ENCODE results near the gene NUBP1.
"Not testable (repeated sequence)": the region's sequence is repeated elsewhere in the genome, so short reads cannot be mapped to it uniquely, and the experiment has no call there.

Gene NUBP1

DNA sequence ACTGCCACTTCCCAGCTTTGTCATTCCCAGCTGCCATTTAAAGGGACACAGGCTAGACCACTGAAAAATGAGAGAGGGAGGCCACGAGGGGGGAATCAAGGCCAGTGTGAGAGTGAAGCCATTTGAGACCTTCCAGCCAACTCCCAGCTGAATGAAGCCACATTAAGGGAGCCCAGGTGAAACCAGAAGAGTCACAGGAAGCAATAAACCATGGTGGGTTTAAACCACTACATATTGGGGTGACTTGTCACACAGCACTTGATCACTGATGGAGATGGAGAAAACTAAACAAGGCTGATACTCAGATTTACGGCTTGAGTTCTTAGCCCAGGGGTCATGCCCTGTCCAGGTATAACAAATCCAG lies 2.8 kb upstream of the NUBP1 start:
- no peak overlapping the region for H3K4me3 Mint-ChIP-seq
- no peaks in the 10 kb centered on the region for H3K9me3 Mint-ChIP-seq
- no peak overlapping the region for H3K27ac Mint-ChIP-seq
- peaks cover 2% of the 10 kb centered on the region for H3K27me3 Mint-ChIP-seq (ENCODE audit: low read depth)
- H3K36me3 Mint-ChIP-seq (ENCODE audit: low read depth): peaks cover 11% of the 10 kb centered on the region
- H3K4me1 Mint-ChIP-seq (ENCODE audit: low read depth): peaks cover 57% of the 10 kb centered on the region
- no peak for DNase-seq (ENCODE audit: low spot score)

DNA sequence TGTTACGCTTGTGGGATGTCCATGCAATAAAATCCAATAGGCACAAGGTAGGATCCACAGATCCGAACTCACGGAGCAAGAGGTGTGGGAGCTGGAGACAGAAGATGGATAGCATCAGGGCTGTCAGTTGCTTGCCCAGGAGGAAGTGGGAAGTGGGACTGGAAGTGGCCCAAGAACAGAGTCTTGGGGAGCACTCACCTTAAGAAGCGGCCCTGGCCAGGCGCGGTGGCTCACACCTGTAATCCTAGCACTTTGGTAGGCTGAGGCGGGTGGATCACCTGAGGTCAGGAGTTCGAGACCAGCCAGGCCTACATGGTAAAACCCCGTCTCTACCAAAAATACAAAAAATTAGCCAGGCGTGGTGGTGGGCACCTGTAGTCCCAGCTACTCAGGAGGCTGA lies 2.4 kb upstream of the NUBP1 start:
- H3K4me1 Mint-ChIP-seq (ENCODE audit: low read depth): peaks cover 57% of the 10 kb centered on the region
- H3K27ac Mint-ChIP-seq: not testable (repeated sequence)

DNA sequence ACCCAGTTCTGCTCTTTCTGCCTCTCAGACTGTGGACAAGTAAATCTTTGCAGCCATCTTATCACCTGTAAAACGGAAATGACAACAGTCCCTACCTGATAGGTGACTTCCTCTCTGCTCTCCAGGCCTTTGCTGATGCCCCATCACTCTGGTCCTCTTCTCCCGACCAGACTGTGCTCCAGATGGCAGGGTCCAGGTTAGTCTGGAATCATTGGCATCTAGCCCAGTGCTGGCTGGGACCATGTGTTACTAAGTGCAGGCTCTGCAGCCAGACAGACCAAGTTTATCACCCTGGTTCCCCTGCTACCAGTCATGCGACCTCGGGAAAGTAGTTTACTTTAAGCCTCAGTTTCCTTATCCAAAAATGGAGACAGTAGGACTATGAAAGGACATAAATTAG lies 1.8 kb upstream of the NUBP1 start:
- Mint-ChIP-seq H3K4me1 (ENCODE audit: low read depth) (peaks cover 59% of the 10 kb centered on the region), H3K27ac (no peak overlapping the region)

More for the DNA sequence above, 2.4 kb upstream of the NUBP1 start:
- peaks cover 12% of the 10 kb centered on the region for H3K36me3 Mint-ChIP-seq (ENCODE audit: low read depth)
- not testable (repeated sequence) for H3K4me3 Mint-ChIP-seq; H3K27me3 Mint-ChIP-seq (ENCODE audit: low read depth); DNase-seq (ENCODE audit: low spot score); H3K9me3 Mint-ChIP-seq

DNA sequence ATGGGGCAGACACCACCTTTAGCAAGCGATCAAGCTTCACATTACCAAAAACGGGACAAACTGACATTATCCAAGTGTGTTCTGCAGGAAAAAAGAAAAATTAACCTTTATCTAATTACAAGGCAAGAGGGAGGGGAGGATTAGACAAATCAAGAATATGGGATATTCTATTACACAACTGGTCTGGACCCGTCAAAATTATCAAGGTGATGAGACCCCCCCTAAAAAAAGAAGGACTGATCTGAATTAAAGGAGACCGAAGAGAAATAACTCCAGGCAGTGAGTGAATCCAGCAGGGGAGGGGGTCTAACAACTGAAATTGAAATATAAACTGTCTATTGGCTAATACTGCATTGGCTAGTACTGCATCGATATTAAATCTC lies 424 bp upstream of the NUBP1 start:
- peaks cover 50% of the 10 kb centered on the region for H3K4me1 Mint-ChIP-seq (ENCODE audit: low read depth)
- peak overlapping the region; percentile 97 for H3K27ac Mint-ChIP-seq
- no peaks in the 10 kb centered on the region for H3K9me3 Mint-ChIP-seq
- H3K36me3 Mint-ChIP-seq (ENCODE audit: low read depth): peaks cover 19% of the 10 kb centered on the region
- H3K27me3 Mint-ChIP-seq (ENCODE audit: low read depth): peaks cover 2% of the 10 kb centered on the region
- no peak for DNase-seq (ENCODE audit: low spot score)
- H3K4me3 Mint-ChIP-seq: peak overlapping the region; percentile 90

More for the DNA sequence above, 1.8 kb upstream of the NUBP1 start:
- peaks cover 12% of the 10 kb centered on the region for H3K36me3 Mint-ChIP-seq (ENCODE audit: low read depth)
- H3K4me3 Mint-ChIP-seq: no peak overlapping the region
- H3K27me3 Mint-ChIP-seq (ENCODE audit: low read depth): peaks cover 2% of the 10 kb centered on the region
- no peak for DNase-seq (ENCODE audit: low spot score)
- no peaks in the 10 kb centered on the region for H3K9me3 Mint-ChIP-seq

DNA sequence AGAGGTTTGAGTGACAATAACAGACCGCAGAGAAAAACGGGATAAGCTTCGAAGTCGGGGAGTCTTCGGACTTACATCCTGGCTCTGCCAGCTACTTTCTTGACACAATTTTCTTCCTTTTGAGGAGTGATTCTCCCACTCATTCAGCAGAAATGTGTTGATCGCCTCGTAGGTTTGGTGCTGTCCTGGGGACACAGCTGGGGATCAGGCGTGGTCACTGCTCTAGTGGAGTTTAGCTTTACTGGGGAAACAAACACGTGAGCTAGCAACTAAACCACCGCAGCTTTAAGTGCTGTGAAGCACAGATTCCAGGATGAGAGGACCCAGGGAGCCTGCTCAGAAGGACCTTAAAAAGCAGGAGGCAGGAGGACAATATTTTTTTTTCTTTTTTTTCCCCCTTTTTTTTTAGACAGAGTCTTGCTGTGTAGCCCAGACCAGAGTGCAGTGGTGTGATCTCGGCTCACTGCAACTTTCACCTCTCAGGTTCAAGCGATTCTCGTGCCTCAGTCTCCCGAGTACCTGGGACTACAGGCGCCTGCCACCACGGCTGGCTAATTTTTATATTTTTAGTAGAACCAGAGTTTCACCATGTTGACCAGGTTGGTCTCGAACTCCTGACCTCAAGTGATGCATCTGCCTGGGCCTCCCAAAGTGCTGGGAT lies 858 bp downstream of the NUBP1 start:
- Mint-ChIP-seq H3K27ac (peak overlapping the region; percentile 97), H3K27me3 (ENCODE audit: low read depth) (peaks cover 2% of the 10 kb centered on the region), H3K4me1 (ENCODE audit: low read depth) (peaks cover 42% of the 10 kb centered on the region), H3K9me3 (no peaks in the 10 kb centered on the region), H3K36me3 (ENCODE audit: low read depth) (peaks cover 29% of the 10 kb centered on the region), H3K4me3 (peak overlapping the region; percentile 90)
- DNase-seq (ENCODE audit: low spot score): no peak

DNA sequence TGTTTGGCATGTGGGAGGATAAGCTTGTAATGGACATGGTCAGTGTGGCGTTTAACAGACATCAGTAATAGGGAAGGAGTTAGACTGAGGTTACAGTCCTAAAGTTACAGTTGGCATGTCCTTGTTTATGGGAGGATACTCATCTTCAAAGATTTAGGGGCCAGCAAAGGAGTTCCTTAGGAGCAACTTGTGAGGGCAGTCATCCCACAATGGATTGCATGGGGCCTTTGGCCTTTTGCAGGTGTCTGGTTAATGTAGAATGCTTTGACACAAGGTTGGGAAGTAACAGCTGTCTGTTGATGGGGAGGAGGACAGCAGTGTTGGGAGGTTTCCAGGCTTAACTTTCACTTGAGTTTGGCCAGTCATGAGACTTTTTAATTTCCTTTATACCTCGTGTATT lies 2.2 kb downstream of the NUBP1 start:
- DNase-seq (ENCODE audit: low spot score): no peak
- Mint-ChIP-seq H3K9me3 (no peaks in the 10 kb centered on the region), H3K27ac (no peak overlapping the region), H3K4me1 (ENCODE audit: low read depth) (peaks cover 29% of the 10 kb centered on the region), H3K36me3 (ENCODE audit: low read depth) (peaks cover 32% of the 10 kb centered on the region), H3K4me3 (peak overlapping the region; percentile 54), H3K27me3 (ENCODE audit: low read depth) (peaks cover 2% of the 10 kb centered on the region)

DNA sequence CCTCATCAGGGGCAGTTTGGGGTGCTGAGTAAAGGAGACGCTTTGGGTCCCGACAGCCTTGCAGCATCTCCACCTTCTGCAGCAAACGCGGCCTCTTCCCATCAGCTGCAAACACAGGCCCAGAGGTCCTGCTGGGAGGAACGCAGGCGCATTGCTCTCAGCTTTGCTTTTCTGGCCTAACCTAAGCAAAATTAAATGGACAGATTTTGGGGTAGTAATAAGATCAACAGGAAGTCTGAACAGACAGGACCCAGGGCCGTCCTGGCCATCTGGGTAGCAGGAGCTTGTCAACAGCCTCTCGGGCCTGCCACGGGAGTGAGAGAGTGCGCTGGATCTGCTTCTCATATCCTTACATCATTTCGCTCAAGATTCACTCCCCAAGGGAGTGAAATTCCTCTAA lies 7.2 kb downstream of the NUBP1 start:
- DNase-seq (ENCODE audit: low spot score): no peak

DNA sequence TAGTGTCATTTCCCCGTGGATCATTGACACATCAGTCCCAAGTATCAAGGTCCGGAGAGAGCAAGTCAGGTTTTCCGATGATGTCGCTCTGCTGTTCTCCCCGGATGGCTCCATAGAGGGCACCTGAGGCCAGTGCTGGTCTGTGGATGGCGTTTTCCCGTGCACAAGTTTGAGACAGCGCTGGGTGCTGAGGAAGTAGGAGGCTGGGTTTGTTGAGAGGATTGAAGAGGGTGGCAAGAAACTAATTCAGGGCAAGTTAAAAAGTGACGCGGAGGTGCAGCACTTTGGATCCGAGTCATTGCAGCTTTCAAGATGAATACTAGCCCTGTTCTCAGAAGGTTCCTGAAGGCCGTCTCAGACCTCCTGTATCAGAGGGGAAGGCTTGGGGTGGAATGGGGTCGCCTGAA lies 7.7 kb downstream of the NUBP1 start:
- Mint-ChIP-seq H3K27me3 (ENCODE audit: low read depth) (no peaks in the 10 kb centered on the region), H3K4me1 (ENCODE audit: low read depth) (peaks cover 5% of the 10 kb centered on the region), H3K27ac (no peak overlapping the region), H3K4me3 (no peak overlapping the region), H3K36me3 (ENCODE audit: low read depth) (peaks cover 34% of the 10 kb centered on the region), H3K9me3 (no peaks in the 10 kb centered on the region)
- DNase-seq (ENCODE audit: low spot score): no peak

More for the DNA sequence above, 7.2 kb downstream of the NUBP1 start:
- H3K4me3 Mint-ChIP-seq: no peak overlapping the region
- H3K27ac Mint-ChIP-seq: no peak overlapping the region
- no peaks in the 10 kb centered on the region for H3K9me3 Mint-ChIP-seq
- H3K27me3 Mint-ChIP-seq (ENCODE audit: low read depth): no peaks in the 10 kb centered on the region
- H3K4me1 Mint-ChIP-seq (ENCODE audit: low read depth): peaks cover 5% of the 10 kb centered on the region
- peaks cover 33% of the 10 kb centered on the region for H3K36me3 Mint-ChIP-seq (ENCODE audit: low read depth)

DNA sequence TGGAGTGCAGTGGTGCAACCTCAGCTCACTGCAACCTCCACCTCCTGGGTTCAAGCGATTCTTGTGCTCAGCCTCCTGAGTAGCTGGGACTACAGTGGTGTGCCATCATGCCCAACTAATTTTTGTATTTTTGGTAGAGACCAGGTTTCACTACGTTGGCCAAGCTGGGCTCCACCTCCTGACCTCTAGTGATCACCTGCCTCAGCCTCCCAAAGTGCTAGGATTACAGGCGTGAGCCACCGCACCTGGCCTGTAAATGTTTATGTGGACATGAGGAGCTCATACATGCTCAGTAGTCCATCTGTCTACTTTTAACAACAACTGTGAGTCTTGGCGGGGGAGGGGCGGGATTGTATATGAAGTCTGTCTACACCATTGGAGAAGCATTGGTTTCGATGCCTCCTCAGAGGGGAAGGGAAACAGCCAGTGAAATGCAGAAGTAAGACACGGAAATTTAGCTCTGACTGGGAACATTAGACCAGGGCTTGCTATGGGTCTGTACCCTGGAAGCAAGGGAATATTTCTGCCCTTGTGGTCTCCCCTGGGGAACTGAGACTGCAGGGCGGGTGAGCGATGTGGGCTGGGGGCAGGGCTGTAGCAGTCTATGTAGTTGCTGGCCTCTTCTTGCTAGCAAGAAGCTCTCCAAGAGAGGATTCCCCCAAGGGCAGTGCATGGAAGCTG lies 9.3 kb downstream of the NUBP1 start:
- DNase-seq (ENCODE audit: low spot score): no peak
- H3K27ac Mint-ChIP-seq: no peak overlapping the region
- H3K36me3 Mint-ChIP-seq (ENCODE audit: low read depth): peaks cover 37% of the 10 kb centered on the region
- H3K4me1 Mint-ChIP-seq (ENCODE audit: low read depth): peaks cover 3% of the 10 kb centered on the region
- H3K27me3 Mint-ChIP-seq (ENCODE audit: low read depth): no peaks in the 10 kb centered on the region
- H3K4me3 Mint-ChIP-seq: no peak overlapping the region
- H3K9me3 Mint-ChIP-seq: no peaks in the 10 kb centered on the region

DNA sequence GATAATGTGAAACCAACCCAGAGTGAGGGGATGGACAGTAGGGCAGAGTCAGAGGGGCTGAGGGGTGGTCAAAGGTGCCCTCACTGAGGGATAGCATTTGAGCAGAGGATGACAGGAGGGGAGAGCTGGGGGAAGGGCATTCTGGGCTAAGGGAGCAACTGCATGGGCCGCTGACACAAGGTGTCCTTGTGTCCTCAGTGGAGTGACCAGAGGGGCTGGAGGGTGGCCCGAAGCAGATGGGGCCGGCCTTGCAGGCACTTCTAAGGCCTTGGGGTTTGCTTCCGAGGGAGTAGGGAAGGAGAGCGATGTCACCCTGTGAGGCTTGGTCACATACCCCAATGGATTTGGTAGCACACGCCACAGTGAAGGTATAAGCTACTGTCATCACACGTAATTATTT lies 10.0 kb downstream of the NUBP1 start:
- Mint-ChIP-seq H3K27me3 (ENCODE audit: low read depth) (no peaks in the 10 kb centered on the region), H3K4me1 (ENCODE audit: low read depth) (peaks cover 3% of the 10 kb centered on the region), H3K9me3 (no peaks in the 10 kb centered on the region), H3K4me3 (no peak overlapping the region), H3K27ac (no peak overlapping the region), H3K36me3 (ENCODE audit: low read depth) (peaks cover 35% of the 10 kb centered on the region)
- DNase-seq (ENCODE audit: low spot score): no peak

DNA sequence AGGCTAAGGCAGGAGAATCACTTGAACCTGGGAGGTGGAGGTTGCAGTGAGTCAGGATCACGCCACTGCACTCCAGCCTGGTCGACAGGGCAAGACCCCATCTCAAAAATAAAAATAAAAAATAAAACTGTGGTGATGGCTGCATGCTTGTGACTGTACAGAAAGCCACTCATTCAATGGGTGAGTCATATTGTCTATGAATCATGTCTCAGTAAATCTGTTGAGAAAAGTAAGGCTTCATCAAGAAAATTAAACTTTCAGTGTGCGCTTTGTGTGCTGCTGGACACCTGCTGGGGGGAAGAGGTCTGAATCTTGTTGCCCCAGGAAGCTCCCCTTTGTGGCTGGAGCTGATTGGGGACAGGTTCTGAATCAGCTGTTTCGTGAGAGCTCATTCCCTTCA lies 11.3 kb downstream of the NUBP1 start:
- DNase-seq (ENCODE audit: low spot score): no peak
- Mint-ChIP-seq H3K36me3 (ENCODE audit: low read depth) (peaks cover 38% of the 10 kb centered on the region), H3K4me1 (ENCODE audit: low read depth) (peaks cover 3% of the 10 kb centered on the region), H3K27ac (no peak overlapping the region), H3K4me3 (no peak overlapping the region), H3K9me3 (no peaks in the 10 kb centered on the region), H3K27me3 (ENCODE audit: low read depth) (no peaks in the 10 kb centered on the region)

DNA sequence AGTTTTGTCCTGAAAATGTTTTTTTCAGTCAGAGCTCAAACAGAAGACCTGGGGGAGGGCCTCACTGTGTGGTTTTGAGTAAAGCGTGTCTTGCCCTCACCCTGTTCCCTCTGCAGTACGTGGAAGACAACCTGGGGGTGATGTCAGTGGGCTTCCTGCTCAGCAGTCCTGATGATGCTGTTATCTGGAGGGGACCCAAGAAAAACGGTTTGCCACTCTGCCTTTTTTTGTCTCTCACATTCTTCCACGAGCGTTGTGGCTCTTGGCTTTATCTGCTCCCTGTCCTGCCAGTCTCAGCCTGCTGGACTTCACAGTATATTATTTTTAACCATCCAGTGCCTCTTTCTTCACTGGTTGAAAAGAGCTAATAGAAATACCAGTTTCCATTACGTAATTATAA lies 12.9 kb downstream of the NUBP1 start:
- Mint-ChIP-seq H3K9me3 (no peaks in the 10 kb centered on the region), H3K27me3 (ENCODE audit: low read depth) (no peaks in the 10 kb centered on the region), H3K27ac (no peak overlapping the region), H3K4me3 (no peak overlapping the region), H3K36me3 (ENCODE audit: low read depth) (peaks cover 47% of the 10 kb centered on the region), H3K4me1 (ENCODE audit: low read depth) (no peaks in the 10 kb centered on the region)
- no peak for DNase-seq (ENCODE audit: low spot score)

DNA sequence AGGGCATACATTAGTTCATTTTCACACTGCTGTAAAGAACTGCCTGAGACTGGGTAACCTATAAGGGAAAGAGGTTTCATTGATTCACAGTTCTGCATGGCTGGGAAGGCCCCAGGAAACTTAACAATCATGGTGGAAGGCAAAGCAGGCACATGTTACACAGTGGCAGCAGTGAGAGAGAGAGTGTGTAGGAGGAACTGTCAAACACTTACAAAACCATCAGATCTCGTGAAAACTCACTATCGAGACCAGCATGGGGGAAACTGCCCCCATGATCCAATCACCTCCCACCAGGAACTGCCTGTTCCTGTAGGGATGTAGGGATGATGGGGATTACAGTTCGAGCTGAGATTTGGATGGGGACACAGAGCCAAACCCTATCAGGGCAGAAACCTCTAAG lies 17.2 kb downstream of the NUBP1 start:
- Mint-ChIP-seq H3K4me3 (no peak overlapping the region), H3K4me1 (ENCODE audit: low read depth) (peaks cover 4% of the 10 kb centered on the region), H3K27ac (no peak overlapping the region), H3K36me3 (ENCODE audit: low read depth) (peaks cover 60% of the 10 kb centered on the region), H3K27me3 (ENCODE audit: low read depth) (no peaks in the 10 kb centered on the region), H3K9me3 (peaks cover 4% of the 10 kb centered on the region)
- DNase-seq (ENCODE audit: low spot score): no peak

DNA sequence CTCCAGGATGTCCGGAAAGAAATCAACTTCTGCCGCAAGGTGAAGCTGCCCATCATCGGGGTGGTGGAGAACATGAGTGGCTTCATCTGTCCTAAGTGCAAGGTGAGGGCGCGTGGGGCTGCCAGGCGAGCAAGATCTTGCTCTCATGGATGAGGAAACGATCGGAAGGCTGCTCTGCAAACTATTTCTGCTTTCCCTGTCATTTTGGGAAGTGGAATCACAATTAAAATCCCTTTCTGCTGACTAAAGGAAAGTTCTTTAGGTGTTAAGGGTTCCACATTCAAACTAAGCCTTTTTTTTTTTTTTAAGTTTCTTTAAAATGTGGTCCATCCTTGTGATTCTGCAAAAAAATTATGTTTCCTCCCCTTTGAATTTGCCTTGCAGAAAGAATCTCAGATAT lies 17.7 kb downstream of the NUBP1 start:
- no peak for DNase-seq (ENCODE audit: low spot score)
- H3K4me3 Mint-ChIP-seq: no peak overlapping the region
- peaks cover 4% of the 10 kb centered on the region for H3K9me3 Mint-ChIP-seq
- no peak overlapping the region for H3K27ac Mint-ChIP-seq
- peaks cover 57% of the 10 kb centered on the region for H3K36me3 Mint-ChIP-seq (ENCODE audit: low read depth)
- H3K4me1 Mint-ChIP-seq (ENCODE audit: low read depth): peaks cover 4% of the 10 kb centered on the region
- H3K27me3 Mint-ChIP-seq (ENCODE audit: low read depth): no peaks in the 10 kb centered on the region
